KOPT-K1 (cell line): ENCODE measurements around the gene CDK6.

Experiments
- H3K27ac ChIP-seq: fragments of 200-600 bp; sonication (generic); 2 replicates; pipeline ENCODE4 v1.5.1; 2016; ENCODE audit warnings: antibody characterized with exemption, mild to moderate bottlenecking, low read depth, low read length; ENCODE audit not compliant: poor library complexity, severe bottlenecking
- H3K36me3 ChIP-seq: fragments of 200-600 bp; sonication (generic); 2 replicates; pipeline ENCODE4 v1.5.1; 2017; ENCODE audit warnings: antibody characterized with exemption, mild to moderate bottlenecking, low read length, moderate library complexity; ENCODE audit not compliant: insufficient read depth
- H3K9me3 ChIP-seq: fragments of 200-600 bp; sonication (generic); 2 replicates; pipeline ENCODE4 v1.5.1; 2017; ENCODE audit warnings: antibody characterized with exemption, low read length, mild to moderate bottlenecking; ENCODE audit not compliant: insufficient read depth, poor library complexity, severe bottlenecking

CDK6 gene

GRCh38 chr7:92655346-92655884, 181.0 kb downstream of the CDK6 start:
- no peaks in the 10 kb centered on the region for H3K9me3 ChIP-seq
- H3K27ac ChIP-seq = peak overlapping the region; percentile 100
- peaks cover 98% of the 10 kb centered on the region for H3K36me3 ChIP-seq

GRCh38 chr7:92653136-92653535, 183.2 kb downstream of the CDK6 start:
- H3K36me3 ChIP-seq = peaks cover 98% of the 10 kb centered on the region
- no peaks in the 10 kb centered on the region for H3K9me3 ChIP-seq
- H3K27ac ChIP-seq = peak overlapping the region; percentile 100

GRCh38 chr7:92652536-92652935, 183.8 kb downstream of the CDK6 start:
- peaks cover 98% of the 10 kb centered on the region for H3K36me3 ChIP-seq
- H3K27ac ChIP-seq = peak overlapping the region; percentile 100
- H3K9me3 ChIP-seq = no peaks in the 10 kb centered on the region

GRCh38 chr7:92650391-92650790, 186.0 kb downstream of the CDK6 start:
- no peaks in the 10 kb centered on the region for H3K9me3 ChIP-seq
- peak overlapping the region; percentile 100 for H3K27ac ChIP-seq
- peaks cover 89% of the 10 kb centered on the region for H3K36me3 ChIP-seq

- H3K27ac ChIP-seq = peak overlapping the region; percentile 100
- no peaks in the 10 kb centered on the region for H3K9me3 ChIP-seq
- H3K36me3 ChIP-seq = peaks cover 89% of the 10 kb centered on the region
These were observed 188.3 kb downstream of the CDK6 start for GRCh38 chr7:92648067-92648466.

GRCh38 chr7:92647652-92648051, 188.7 kb downstream of the CDK6 start:
- H3K36me3 ChIP-seq = peaks cover 89% of the 10 kb centered on the region
- peak overlapping the region; percentile 100 for H3K27ac ChIP-seq
- no peaks in the 10 kb centered on the region for H3K9me3 ChIP-seq

GRCh38 chr7:92647011-92647625, 189.3 kb downstream of the CDK6 start:
- Histone ChIP-seq H3K27ac (peak overlapping the region; percentile 100), H3K36me3 (peaks cover 90% of the 10 kb centered on the region), H3K9me3 (no peaks in the 10 kb centered on the region)

- Histone ChIP-seq H3K36me3 (peaks cover 81% of the 10 kb centered on the region), H3K9me3 (no peaks in the 10 kb centered on the region), H3K27ac (peak overlapping the region; percentile 100)
These were observed 191.0 kb downstream of the CDK6 start for GRCh38 chr7:92645114-92646061.

GRCh38 chr7:92644406-92645113, 191.8 kb downstream of the CDK6 start:
- Histone ChIP-seq H3K36me3 (peaks cover 73% of the 10 kb centered on the region), H3K9me3 (no peaks in the 10 kb centered on the region), H3K27ac (peak overlapping the region; percentile 100)

- Histone ChIP-seq H3K27ac (peak overlapping the region; percentile 100), H3K36me3 (peaks cover 67% of the 10 kb centered on the region), H3K9me3 (no peaks in the 10 kb centered on the region)
These were observed 192.6 kb downstream of the CDK6 start for GRCh38 chr7:92643821-92644220.

GRCh38 chr7:92641921-92642511, 194.4 kb downstream of the CDK6 start:
- Histone ChIP-seq H3K9me3 (no peaks in the 10 kb centered on the region), H3K36me3 (peaks cover 63% of the 10 kb centered on the region), H3K27ac (peak overlapping the region; percentile 100)

- Histone ChIP-seq H3K36me3 (peaks cover 68% of the 10 kb centered on the region), H3K27ac (peak overlapping the region; percentile 100), H3K9me3 (no peaks in the 10 kb centered on the region)
These were observed 196.4 kb downstream of the CDK6 start for GRCh38 chr7:92639966-92640365.

GRCh38 chr7:92639213-92639896, 197.0 kb downstream of the CDK6 start:
- Histone ChIP-seq H3K9me3 (no peaks in the 10 kb centered on the region), H3K27ac (peak overlapping the region; percentile 100), H3K36me3 (peaks cover 66% of the 10 kb centered on the region)

- peaks cover 49% of the 10 kb centered on the region for H3K36me3 ChIP-seq
- no peaks in the 10 kb centered on the region for H3K9me3 ChIP-seq
- H3K27ac ChIP-seq = peak overlapping the region; percentile 100
These were observed 200.3 kb downstream of the CDK6 start for GRCh38 chr7:92636018-92636560.
